ENCODE results near the gene TET2.

Gene TET2

GRCh38 chr4:105241451-105241850 is 94.8 kb downstream of the TET2 start:
- in situ Hi-C loops (cut with HindIII; ENCODE audit: low sequenced_read_pairs): no loop called here
- TF ChIP-seq CTCF (IDR thresholded peaks at IDR 0.05; ENCODE audit: low read depth, low read length, missing control alignments): no peak
- H3K4me3 ChIP-seq (ENCODE audit: low read depth, low read length): no peak overlapping the region
- no peak for DNase-seq (ENCODE audit: low read depth)

- DNase-seq (ENCODE audit: low read depth): no peak
- no peak for TF ChIP-seq CTCF (IDR thresholded peaks at IDR 0.05; ENCODE audit: low read depth, low read length, missing control alignments)
- in situ Hi-C loops (cut with HindIII; ENCODE audit: low sequenced_read_pairs): no loop called here
- no peak overlapping the region for H3K4me3 ChIP-seq (ENCODE audit: low read depth, low read length)
Measured at GRCh38 chr4:105243446-105243845, 96.8 kb downstream of the TET2 start.

- no peak for TF ChIP-seq CTCF (IDR thresholded peaks at IDR 0.05; ENCODE audit: low read depth, low read length, missing control alignments)
- DNase-seq (ENCODE audit: low read depth): peak; percentile 76
- in situ Hi-C loops (cut with HindIII; ENCODE audit: low sequenced_read_pairs): no loop called here
- H3K4me3 ChIP-seq (ENCODE audit: low read depth, low read length): no peak overlapping the region
Measured at GRCh38 chr4:105246712-105247111, 100.0 kb downstream of the TET2 start.

GRCh38 chr4:105248613-105249012 is 101.9 kb downstream of the TET2 start:
- H3K4me3 ChIP-seq (ENCODE audit: low read depth, low read length): no peak overlapping the region
- no peak for DNase-seq (ENCODE audit: low read depth)
- in situ Hi-C loops (cut with HindIII; ENCODE audit: low sequenced_read_pairs): no loop called here
- TF ChIP-seq CTCF (IDR thresholded peaks at IDR 0.05; ENCODE audit: low read depth, low read length, missing control alignments): no peak

- no peak for DNase-seq (ENCODE audit: low read depth)
- TF ChIP-seq CTCF (IDR thresholded peaks at IDR 0.05; ENCODE audit: low read depth, low read length, missing control alignments): no peak
- H3K4me3 ChIP-seq (ENCODE audit: low read depth, low read length): no peak overlapping the region
- in situ Hi-C loops (cut with HindIII; ENCODE audit: low sequenced_read_pairs): no loop called here
Measured at GRCh38 chr4:105257817-105258495, 111.3 kb downstream of the TET2 start.

- in situ Hi-C loops (cut with HindIII; ENCODE audit: low sequenced_read_pairs): no loop called here
- DNase-seq (ENCODE audit: low read depth): no peak
- no peak for TF ChIP-seq CTCF (IDR thresholded peaks at IDR 0.05; ENCODE audit: low read depth, low read length, missing control alignments)
- H3K4me3 ChIP-seq (ENCODE audit: low read depth, low read length): no peak overlapping the region
Measured at GRCh38 chr4:105265689-105266088, 119.0 kb downstream of the TET2 start.
